Smooth muscle cell of the brain vasculature (primary cell): ENCODE results near the gene CHTF18.

ENCODE experiments used
- DNase-seq: peaks from one replicate; pipeline ENCODE4 v3.0.0-alpha.2; 2012; ENCODE audit warnings: low read depth, low spot score

Gene CHTF18

GRCh38 chr16:793414-793813, 5.0 kb downstream of the CHTF18 start:
- DNase-seq, result no peak

GRCh38 chr16:794091-794822, 5.8 kb downstream of the CHTF18 start:
- DNase-seq, result no peak

- no peak for DNase-seq
These were observed 6.5 kb downstream of the CHTF18 start for GRCh38 chr16:794853-795466.

- no peak for DNase-seq
These were observed 7.3 kb downstream of the CHTF18 start for GRCh38 chr16:795580-796229.

GRCh38 chr16:796296-797119, 8.1 kb downstream of the CHTF18 start:
- DNase-seq, result no peak

- DNase-seq, result no peak
These were observed 8.7 kb downstream of the CHTF18 start for GRCh38 chr16:797120-797420.

- DNase-seq, result no peak
These were observed 9.3 kb downstream of the CHTF18 start for GRCh38 chr16:797686-798085.

GRCh38 chr16:798666-799065, 10.2 kb downstream of the CHTF18 start:
- DNase-seq, result no peak

- no peak for DNase-seq
These were observed 10.9 kb downstream of the CHTF18 start for GRCh38 chr16:799111-799947.

- no peak for DNase-seq
These were observed 11.8 kb downstream of the CHTF18 start, which contains the start of gene GNG13 for GRCh38 chr16:799948-800833. GNG13 (minus strand) TSS chr16:800734; CDS start chr16:799077, 1,657 bp downstream.

GRCh38 chr16:800834-801511, 12.6 kb downstream of the CHTF18 start:
- no peak for DNase-seq

- no peak for DNase-seq
These were observed 13.4 kb downstream of the CHTF18 start for GRCh38 chr16:801584-802363.

- no peak for DNase-seq
These were observed 14.0 kb downstream of the CHTF18 start for GRCh38 chr16:802461-802860.

GRCh38 chr16:802914-803753, 14.7 kb downstream of the CHTF18 start:
- no peak for DNase-seq

- no peak for DNase-seq
These were observed 15.3 kb downstream of the CHTF18 start for GRCh38 chr16:803754-804080.

GRCh38 chr16:804193-805048, 16.0 kb downstream of the CHTF18 start:
- no peak for DNase-seq

GRCh38 chr16:805474-805873, 17.1 kb downstream of the CHTF18 start:
- no peak for DNase-seq
